Femur (tissue), 1 donor: Measurements from ENCODE around the gene AEBP2.
"Not testable (repeated sequence)": the region's sequence is repeated elsewhere in the genome, so short reads cannot be mapped to it uniquely, and the experiment has no call there.

Experiments used
- DNase-seq: peaks from one replicate; pipeline ENCODE4 v3.0.0-alpha.2; 2017

AEBP2 gene

DNA sequence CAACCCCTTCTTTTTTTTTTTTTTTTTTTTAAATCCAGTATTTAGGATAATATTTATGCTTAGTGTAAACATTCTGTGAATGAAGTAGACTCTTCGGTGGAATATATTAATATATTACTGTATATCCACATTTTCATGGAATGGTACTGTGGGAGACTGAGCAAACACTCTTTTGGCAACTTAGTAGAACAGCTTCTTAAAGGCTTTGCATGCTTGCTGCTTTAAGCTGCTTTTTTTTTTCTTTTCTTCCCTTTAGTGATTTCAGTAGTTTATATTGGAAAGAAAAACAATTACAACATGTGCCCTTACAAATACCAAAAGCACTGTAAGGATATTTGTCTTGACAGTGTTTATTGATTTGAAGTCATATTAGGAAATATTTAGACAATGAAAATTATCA lies 78.9 kb downstream of the AEBP2 start:
- no peak for DNase-seq

DNA sequence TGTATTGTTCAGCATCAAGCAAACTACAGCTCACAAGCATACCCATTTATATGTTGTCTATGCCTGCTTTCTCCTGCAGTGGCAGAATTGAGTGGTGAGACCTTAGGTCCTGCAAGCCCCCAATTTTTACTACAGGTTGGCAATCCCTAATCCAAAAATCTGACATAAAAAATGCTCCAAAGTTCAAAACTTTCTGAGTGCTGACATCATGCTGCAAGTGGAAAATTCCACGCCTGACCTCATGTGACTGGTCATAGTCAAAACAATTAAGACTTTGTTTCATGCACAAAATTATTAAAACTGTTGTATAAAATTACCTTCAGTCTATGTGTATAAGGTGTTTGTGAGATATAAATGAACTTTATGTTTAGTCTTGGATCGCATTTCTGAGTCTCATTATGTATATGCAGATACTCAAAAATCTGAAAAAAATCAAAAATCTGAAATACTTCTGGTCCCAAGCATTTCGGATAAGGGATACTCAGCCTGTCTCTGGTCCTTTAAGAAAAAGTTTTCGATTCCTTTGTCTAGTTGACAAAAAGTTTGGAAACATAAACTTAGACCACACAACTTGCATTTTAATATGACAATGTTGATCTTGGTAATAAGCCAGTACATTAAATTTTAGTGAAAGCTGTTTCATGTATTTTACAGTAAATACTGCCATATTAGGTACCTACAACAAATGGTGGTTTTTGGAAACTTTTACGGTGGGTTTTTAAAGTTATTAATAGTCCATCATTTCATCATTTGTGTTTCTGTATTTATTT lies 81.5 kb downstream of the AEBP2 start:
- DNase-seq, result no peak

- no peak for DNase-seq
Measured at GRCh38 chr12:19525274-19525673, 86.0 kb downstream of the AEBP2 start.

GRCh38 chr12:19527866-19528265 lies 88.6 kb downstream of the AEBP2 start:
- no peak for DNase-seq

- DNase-seq, result no peak
Measured at GRCh38 chr12:19528750-19529149, 89.5 kb downstream of the AEBP2 start.

- DNase-seq, result no peak
Measured at GRCh38 chr12:19529951-19530636, 90.8 kb downstream of the AEBP2 start.

- no peak for DNase-seq
Measured at GRCh38 chr12:19530637-19531023, 91.3 kb downstream of the AEBP2 start.

- DNase-seq, result no peak
Measured at GRCh38 chr12:19533567-19533966, 94.3 kb downstream of the AEBP2 start.

- DNase-seq, result no peak
Measured at GRCh38 chr12:19539071-19539470, 99.8 kb downstream of the AEBP2 start.

GRCh38 chr12:19539836-19540235 lies 100.5 kb downstream of the AEBP2 start:
- no peak for DNase-seq

- no peak for DNase-seq
Measured at GRCh38 chr12:19542606-19543005, 103.3 kb downstream of the AEBP2 start.

DNA sequence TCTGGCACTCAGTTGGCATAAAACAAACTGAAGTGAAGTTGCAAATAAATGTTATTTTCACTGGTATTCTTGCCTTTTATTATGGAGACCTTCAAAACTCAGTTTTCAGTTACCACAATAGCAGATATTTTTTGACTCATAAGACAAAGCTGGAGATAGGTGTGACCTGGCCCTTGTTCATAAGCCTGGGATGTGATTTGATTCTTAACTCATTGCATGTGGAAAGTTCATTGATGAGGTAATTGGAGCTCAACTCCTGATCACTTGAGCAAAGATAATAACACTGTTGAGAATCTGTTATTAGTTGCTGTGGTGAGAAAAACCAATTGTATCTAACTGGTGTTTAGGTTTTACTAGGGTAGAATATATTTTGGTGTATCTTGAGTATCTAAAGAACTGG lies 105.1 kb downstream of the AEBP2 start:
- no peak for DNase-seq

DNA sequence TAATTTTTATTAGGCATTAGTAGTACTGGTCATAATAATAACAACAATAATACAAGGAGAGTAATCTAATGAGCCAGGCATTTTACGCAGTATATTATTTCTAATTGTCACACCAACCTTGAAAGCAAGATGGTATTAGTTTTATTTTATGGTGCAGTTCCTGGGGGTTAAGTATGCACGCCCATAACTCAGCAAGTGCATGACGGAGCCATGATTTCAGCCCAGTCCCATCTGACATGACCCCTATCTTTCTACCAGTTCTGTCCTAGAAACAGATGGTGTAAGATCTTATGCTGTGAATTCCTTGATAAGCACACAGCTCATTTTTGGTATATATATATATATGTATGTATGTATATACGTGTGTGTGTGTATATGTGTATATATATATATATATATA lies 106.0 kb downstream of the AEBP2 start:
- DNase-seq, result no peak

GRCh38 chr12:19546027-19546426 lies 106.7 kb downstream of the AEBP2 start:
- no peak for DNase-seq

- no peak for DNase-seq
Measured at GRCh38 chr12:19546611-19547162, 107.4 kb downstream of the AEBP2 start.

DNA sequence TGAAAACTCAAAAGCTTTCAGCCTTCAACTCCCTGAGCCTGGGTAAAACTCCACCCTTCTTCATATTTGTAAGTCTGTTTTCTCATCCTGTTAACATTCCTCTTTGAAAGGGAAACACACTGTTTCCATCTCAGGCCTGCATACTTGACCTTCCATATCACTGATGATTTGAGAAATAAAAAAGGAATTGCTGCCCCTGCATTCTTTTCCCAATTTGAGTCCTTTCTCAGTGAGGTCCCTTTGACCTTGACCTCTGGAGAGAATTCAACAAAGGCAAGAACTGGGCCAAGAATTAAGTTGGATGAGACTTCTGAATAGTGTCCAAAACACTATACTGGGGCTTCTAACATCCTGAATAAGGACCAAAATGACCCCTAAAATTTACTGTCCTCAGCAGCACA lies 108.0 kb downstream of the AEBP2 start:
- no peak for DNase-seq

DNA sequence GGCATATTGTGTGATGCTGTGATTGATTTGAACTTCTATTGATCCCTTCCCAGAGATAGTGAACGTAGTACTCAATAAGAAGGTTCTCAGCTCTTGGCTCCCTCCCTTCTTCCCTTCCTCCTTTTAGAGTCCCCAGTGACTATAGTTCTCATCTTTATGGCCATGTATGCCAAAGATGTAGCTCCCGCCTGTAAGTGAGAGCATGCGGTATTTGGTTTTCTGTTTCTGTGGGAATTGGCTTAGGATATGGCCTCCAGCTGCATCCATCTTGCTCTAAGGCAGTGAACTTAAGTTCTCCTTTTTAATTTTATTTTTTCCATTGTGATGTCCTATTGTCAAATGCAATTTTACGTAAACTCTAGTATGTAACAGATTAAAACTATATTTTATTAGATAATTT lies 109.5 kb downstream of the AEBP2 start:
- DNase-seq, result no peak

DNA sequence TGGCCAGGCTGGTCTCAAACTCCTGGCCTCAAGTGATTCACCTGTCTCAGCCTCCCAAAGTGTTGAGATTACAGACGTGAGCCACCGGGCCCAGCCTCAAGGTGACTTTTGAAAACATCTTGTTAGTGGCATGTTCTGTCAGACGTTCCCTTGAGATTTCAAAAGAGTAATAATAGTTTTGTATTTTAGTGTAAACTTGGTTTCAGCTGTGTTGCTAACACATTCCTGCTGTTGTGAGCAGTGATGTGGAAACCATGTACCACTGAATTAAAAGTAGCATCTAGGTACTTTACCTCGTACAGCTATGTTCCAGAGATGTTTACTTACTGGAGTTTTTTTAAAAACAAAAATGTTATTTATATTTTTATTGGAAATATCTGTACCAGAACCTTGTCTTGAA lies 111.3 kb downstream of the AEBP2 start:
- no peak for DNase-seq

DNA sequence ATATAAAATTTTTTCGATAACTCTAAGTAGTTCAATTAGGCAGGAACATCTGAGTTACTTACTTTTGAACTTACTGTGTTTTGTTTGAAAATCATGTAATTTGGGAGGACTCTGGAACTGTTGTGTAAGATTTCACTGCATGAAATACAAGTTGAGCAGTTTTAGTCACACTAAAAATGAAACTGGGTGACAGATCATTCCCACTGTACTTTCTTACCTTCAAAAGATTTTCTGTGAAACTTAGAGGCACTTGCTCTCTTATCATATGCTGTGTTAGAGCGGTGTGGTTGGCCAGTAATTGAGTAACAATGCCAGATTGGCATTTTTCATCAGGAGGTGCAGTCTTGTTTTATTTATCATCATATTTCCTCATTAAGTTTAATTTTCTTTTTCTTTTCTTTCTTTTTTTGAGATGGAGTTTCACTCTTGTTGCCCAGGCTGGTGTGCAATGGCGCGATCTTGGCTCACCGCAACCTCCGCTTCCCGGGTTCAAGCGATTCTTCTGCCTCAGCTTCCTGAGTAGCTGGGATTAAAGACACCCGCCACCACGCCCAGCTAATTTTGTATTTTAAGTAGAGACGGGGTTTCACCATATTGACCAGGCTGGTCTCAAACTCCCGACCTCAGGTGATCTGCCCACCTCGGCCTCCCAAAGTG lies 113.3 kb downstream of the AEBP2 start:
- DNase-seq, result not testable (repeated sequence)

DNA sequence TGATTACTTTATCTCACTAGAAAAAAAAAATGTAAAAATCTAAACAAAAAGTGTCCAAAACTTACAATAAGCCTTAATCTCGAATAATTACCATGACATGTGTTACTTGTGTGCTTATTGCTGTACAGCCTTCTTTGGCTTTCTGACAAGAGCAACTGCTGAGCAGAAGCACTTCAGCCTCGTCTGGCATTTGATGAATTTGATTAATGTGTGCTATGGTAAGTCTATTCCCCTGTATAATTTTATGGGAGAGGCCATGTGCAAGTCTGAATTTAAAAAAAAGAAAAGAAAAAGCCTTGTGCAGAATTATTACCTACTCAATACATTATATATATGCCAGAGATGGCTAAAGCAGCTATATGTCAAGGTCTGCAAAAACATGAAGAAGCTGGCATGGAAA lies 113.9 kb downstream of the AEBP2 start:
- DNase-seq, result no peak

GRCh38 chr12:19561411-19561961 lies 122.2 kb downstream of the AEBP2 start:
- DNase-seq, result no peak
